HepG2 (cell line): ENCODE results near the gene UBQLN4. TPM values are rescaled to one million over a fixed set of nuclear protein-coding genes. Genes with fewer than 3 reads are reported as not detected.

Experiments
- CREB1 ChIP-seq, 2 experiments: fragments of 450-650 bp in 1 of 2; IDR thresholded peaks; 2 replicates each; pipeline ENCODE4 v1.6.1; 2016 to 2017; ENCODE audit warnings: control low read depth in 1 of 2, mild to moderate bottlenecking in 1 of 2, missing compliant biosample characterization in 1 of 2, missing genetic modification characterization in 1 of 2
- CREM ChIP-seq, 2 experiments: sonication (generic) in 1 of 2; formaldehyde crosslinking in 1 of 2; IDR thresholded peaks; 2 replicates each; pipeline versions ENCODE4 v1.4.0 to v1.6.1; 2016 to 2020; ENCODE audit warnings: antibody characterized with exemption in 1 of 2, mild to moderate bottlenecking in 1 of 2, missing genetic modification reagents in 1 of 2
- HNF4A ChIP-seq: sonication (generic); formaldehyde crosslinking; IDR thresholded peaks from 2 replicates; pipeline ENCODE4 v1.4.0; 2020; ENCODE audit warnings: missing genetic modification reagents
- MEIS2 ChIP-seq: sonication (generic); formaldehyde crosslinking; IDR thresholded peaks from 2 replicates; pipeline ENCODE4 v1.9.0; 2021; ENCODE audit warnings: mild to moderate bottlenecking, missing genetic modification reagents
- MXD4 ChIP-seq: IDR thresholded peaks from 2 replicates; pipeline ENCODE4 v1.6.1; 2016; ENCODE audit warnings: mild to moderate bottlenecking, missing biosample characterization, missing genetic modification reagents
- PHB2 ChIP-seq: fragments of 450-650 bp; IDR thresholded peaks from 2 replicates; pipeline ENCODE4 v1.6.1; 2018; ENCODE audit not compliant: partially characterized antibody
- RFX3 ChIP-seq: IDR thresholded peaks from 2 replicates; pipeline ENCODE4 v1.6.1; 2016; ENCODE audit warnings: missing biosample characterization, missing genetic modification reagents
- SP2 ChIP-seq: sonication (generic); formaldehyde crosslinking; IDR thresholded peaks from 2 replicates; pipeline ENCODE4 v1.5.1; 2020; ENCODE audit warnings: mild to moderate bottlenecking, missing genetic modification reagents
- TGIF2 ChIP-seq: IDR thresholded peaks from 2 replicates; pipeline ENCODE4 v1.6.1; 2016; ENCODE audit warnings: control low read depth, missing compliant biosample characterization
- ZNF143 ChIP-seq: sonication (generic); formaldehyde crosslinking; IDR thresholded peaks from 2 replicates; pipeline ENCODE4 v1.4.0; 2020; ENCODE audit warnings: missing genetic modification reagents
- ZNF3 ChIP-seq: IDR thresholded peaks from 2 replicates; pipeline ENCODE4 v1.7.0; 2017; ENCODE audit warnings: inconsistent platforms
- ZNF782 ChIP-seq: sonication (generic); formaldehyde crosslinking; IDR thresholded peaks from 2 replicates; pipeline ENCODE4 v1.4.0; 2020; ENCODE audit warnings: missing genetic modification reagents, mild to moderate bottlenecking, borderline replicate concordance
- polyA plus RNA-seq, 8 experiments: library from polyadenylated mRNA; depleted of rRNA in 3 of 8; stranded (reverse) in 7 of 8; unstranded in 1 of 8; fragments of >200 nt; fragmentation: Illumina TruSeq in 4 of 8; extraction: Trizol in 4 of 8; gene quantifications; 2 replicates each; pipeline versions ENCODE4 v1.2.1 to v1.2.3, GENCODE V29; 2011 to 2016; ENCODE audit warnings: low read depth in 4 of 8, missing spikeins in 1 of 8, mixed read lengths in 1 of 8; ENCODE audit not compliant: insufficient read depth in 1 of 8
- total RNA-seq, 5 experiments: library from RNA; depleted of rRNA; stranded (reverse); fragments of >200 nt; fragmentation: Illumina TruSeq; extraction: Trizol; gene quantifications; 2 replicates each; pipeline ENCODE4 v1.2.3, GENCODE V29; 2016; ENCODE audit warnings: low read depth in 1 of 5
- TF ChIP-seq, protein P1 (sequence below): sonication (generic); formaldehyde crosslinking; IDR thresholded peaks from 2 replicates; pipeline ENCODE4 v1.8.0; 2022; ENCODE audit warnings: low read depth, missing genetic modification reagents
- TF ChIP-seq, protein P2 (sequence below): sonication (generic); formaldehyde crosslinking; IDR thresholded peaks from 2 replicates; pipeline ENCODE4 v1.4.0; 2020; ENCODE audit warnings: missing genetic modification reagents
- TF ChIP-seq, protein P3 (sequence below): sonication (generic); formaldehyde crosslinking; IDR thresholded peaks from 2 replicates; pipeline ENCODE4 v1.4.0; 2020; ENCODE audit warnings: missing genetic modification reagents, borderline replicate concordance
- TF ChIP-seq, protein P4 (sequence below): sonication (generic); formaldehyde crosslinking; IDR thresholded peaks from 2 replicates; pipeline ENCODE4 v1.9.0; 2022; ENCODE audit warnings: missing genetic modification reagents, mild to moderate bottlenecking, borderline replicate concordance
- TF ChIP-seq, protein P5 (sequence below): sonication (generic); formaldehyde crosslinking; IDR thresholded peaks from 2 replicates; pipeline ENCODE4 v1.5.1; 2020; ENCODE audit warnings: missing genetic modification reagents, mild to moderate bottlenecking, borderline replicate concordance

Gene UBQLN4
- total and polyA plus RNA-seq, 2 of the 13 experiments (the other 11 are each of a cell fraction or from before 2014, with no cell fraction given): 31.5 to 39.8 TPM

DNA sequence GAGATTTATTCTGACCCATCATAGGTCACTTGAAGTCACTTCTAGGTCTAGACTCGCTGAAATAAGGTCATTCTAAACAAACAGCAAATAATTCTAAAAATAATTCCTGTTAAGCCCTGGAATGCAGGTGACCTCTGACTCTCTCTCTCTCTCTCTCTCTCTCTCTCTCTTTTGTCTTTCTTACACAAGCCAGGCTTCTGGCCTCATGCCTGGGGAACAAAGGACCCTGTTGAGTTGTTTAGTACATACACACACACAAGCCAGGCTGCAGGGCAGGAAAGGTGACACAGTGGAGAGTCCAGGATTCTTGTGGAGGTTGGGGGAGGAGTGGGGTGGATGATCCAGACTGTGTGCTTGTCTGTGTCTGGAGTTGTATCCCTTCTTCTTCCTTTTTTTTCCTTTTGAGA is 32.7 kb upstream of the UBQLN4 start (continued):
- TF ChIP-seq, protein P1, sequence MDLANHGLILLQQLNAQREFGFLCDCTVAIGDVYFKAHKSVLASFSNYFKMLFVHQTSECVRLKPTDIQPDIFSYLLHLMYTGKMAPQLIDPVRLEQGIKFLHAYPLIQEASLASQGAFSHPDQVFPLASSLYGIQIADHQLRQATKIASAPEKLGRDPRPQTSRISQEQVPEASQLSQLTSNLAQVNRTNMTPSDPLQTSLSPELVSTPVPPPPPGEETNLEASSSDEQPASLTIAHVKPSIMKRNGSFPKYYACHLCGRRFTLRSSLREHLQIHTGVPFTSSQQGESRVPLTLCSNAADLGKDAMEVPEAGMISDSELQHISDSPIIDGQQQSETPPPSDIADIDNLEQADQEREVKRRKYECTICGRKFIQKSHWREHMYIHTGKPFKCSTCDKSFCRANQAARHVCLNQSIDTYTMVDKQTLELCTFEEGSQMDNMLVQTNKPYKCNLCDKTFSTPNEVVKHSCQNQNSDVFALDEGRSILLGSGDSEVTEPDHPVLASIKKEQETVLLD (CRISPR knock-in tag): 0 out of 2 replicates have a peak, but pooled peaks have one; percentile 31
- TF ChIP-seq, protein P2, sequence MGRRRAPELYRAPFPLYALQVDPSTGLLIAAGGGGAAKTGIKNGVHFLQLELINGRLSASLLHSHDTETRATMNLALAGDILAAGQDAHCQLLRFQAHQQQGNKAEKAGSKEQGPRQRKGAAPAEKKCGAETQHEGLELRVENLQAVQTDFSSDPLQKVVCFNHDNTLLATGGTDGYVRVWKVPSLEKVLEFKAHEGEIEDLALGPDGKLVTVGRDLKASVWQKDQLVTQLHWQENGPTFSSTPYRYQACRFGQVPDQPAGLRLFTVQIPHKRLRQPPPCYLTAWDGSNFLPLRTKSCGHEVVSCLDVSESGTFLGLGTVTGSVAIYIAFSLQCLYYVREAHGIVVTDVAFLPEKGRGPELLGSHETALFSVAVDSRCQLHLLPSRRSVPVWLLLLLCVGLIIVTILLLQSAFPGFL: no peak
- TF ChIP-seq ZNF143 (CRISPR knock-in tag) (0 out of 2 replicates have a peak, but pooled peaks have one; percentile 24), PHB2 (no peak), TGIF2 (CRISPR knock-in tag) (peak; percentile 75; the same call in 1 of the 2 replicates), RFX3 (no peak), MEIS2 (0 out of 2 replicates have a peak, but pooled peaks have one; percentile 46), ZNF782 (CRISPR knock-in tag) (no peak), SP2 (CRISPR knock-in tag) (no peak), ZNF3 (CRISPR knock-in tag) (no peak), CREM (IDR thresholded peaks at IDR 0.05) (peak; percentile 91), CREM (CRISPR knock-in tag; IDR thresholded peaks at IDR 0.05) (no peak), HNF4A (CRISPR knock-in tag) (peak; percentile 88), CREB1 (IDR thresholded peaks at IDR 0.05) (0 out of 2 replicates have a peak, but pooled peaks have one; percentile 32), CREB1 (CRISPR knock-in tag; IDR thresholded peaks at IDR 0.05) (peak; percentile 84), MXD4 (peak; percentile 34; the same call in 1 of the 2 replicates)
- TF ChIP-seq, protein P3, sequence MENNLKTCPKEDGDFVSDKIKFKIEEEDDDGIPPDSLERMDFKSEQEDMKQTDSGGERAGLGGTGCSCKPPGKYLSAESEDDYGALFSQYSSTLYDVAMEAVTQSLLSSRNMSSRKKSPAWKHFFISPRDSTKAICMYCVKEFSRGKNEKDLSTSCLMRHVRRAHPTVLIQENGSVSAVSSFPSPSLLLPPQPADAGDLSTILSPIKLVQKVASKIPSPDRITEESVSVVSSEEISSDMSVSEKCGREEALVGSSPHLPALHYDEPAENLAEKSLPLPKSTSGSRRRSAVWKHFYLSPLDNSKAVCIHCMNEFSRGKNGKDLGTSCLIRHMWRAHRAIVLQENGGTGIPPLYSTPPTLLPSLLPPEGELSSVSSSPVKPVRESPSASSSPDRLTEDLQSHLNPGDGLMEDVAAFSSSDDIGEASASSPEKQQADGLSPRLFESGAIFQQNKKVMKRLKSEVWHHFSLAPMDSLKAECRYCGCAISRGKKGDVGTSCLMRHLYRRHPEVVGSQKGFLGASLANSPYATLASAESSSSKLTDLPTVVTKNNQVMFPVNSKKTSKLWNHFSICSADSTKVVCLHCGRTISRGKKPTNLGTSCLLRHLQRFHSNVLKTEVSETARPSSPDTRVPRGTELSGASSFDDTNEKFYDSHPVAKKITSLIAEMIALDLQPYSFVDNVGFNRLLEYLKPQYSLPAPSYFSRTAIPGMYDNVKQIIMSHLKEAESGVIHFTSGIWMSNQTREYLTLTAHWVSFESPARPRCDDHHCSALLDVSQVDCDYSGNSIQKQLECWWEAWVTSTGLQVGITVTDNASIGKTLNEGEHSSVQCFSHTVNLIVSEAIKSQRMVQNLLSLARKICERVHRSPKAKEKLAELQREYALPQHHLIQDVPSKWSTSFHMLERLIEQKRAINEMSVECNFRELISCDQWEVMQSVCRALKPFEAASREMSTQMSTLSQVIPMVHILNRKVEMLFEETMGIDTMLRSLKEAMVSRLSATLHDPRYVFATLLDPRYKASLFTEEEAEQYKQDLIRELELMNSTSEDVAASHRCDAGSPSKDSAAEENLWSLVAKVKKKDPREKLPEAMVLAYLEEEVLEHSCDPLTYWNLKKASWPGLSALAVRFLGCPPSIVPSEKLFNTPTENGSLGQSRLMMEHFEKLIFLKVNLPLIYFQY (CRISPR knock-in tag): peak; percentile 68; the same call in 1 of the 2 replicates
- TF ChIP-seq, protein P4, sequence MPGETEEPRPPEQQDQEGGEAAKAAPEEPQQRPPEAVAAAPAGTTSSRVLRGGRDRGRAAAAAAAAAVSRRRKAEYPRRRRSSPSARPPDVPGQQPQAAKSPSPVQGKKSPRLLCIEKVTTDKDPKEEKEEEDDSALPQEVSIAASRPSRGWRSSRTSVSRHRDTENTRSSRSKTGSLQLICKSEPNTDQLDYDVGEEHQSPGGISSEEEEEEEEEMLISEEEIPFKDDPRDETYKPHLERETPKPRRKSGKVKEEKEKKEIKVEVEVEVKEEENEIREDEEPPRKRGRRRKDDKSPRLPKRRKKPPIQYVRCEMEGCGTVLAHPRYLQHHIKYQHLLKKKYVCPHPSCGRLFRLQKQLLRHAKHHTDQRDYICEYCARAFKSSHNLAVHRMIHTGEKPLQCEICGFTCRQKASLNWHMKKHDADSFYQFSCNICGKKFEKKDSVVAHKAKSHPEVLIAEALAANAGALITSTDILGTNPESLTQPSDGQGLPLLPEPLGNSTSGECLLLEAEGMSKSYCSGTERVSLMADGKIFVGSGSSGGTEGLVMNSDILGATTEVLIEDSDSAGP: 0 out of 2 replicates have a peak, but pooled peaks have one; percentile 23
- TF ChIP-seq, protein P5, sequence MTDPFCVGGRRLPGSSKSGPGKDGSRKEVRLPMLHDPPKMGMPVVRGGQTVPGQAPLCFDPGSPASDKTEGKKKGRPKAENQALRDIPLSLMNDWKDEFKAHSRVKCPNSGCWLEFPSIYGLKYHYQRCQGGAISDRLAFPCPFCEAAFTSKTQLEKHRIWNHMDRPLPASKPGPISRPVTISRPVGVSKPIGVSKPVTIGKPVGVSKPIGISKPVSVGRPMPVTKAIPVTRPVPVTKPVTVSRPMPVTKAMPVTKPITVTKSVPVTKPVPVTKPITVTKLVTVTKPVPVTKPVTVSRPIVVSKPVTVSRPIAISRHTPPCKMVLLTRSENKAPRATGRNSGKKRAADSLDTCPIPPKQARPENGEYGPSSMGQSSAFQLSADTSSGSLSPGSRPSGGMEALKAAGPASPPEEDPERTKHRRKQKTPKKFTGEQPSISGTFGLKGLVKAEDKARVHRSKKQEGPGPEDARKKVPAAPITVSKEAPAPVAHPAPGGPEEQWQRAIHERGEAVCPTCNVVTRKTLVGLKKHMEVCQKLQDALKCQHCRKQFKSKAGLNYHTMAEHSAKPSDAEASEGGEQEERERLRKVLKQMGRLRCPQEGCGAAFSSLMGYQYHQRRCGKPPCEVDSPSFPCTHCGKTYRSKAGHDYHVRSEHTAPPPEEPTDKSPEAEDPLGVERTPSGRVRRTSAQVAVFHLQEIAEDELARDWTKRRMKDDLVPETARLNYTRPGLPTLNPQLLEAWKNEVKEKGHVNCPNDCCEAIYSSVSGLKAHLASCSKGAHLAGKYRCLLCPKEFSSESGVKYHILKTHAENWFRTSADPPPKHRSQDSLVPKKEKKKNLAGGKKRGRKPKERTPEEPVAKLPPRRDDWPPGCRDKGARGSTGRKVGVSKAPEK: 0 out of 2 replicates have a peak, but pooled peaks have one; percentile 27
